Fibroblast of lung (primary cell): ENCODE data around the gene SULT6B1.

Experiments
- CTCF ChIP-seq, 2 donors: IDR thresholded peaks in 1 of 2; conservative IDR thresholded peaks in 1 of 2; 1 replicate in 1 of 2; 2 replicates in 1 of 2; pipeline ENCODE4 v1.5.1; 2011 to 2012; ENCODE audit warnings: low read length in 2 of 2, control low read depth in 1 of 2, inconsistent platforms in 1 of 2, low read depth in 1 of 2, mild to moderate bottlenecking in 1 of 2
- EZH2 ChIP-seq: IDR thresholded peaks from 2 replicates; pipeline ENCODE4 v1.5.1; 2012; ENCODE audit warnings: low read length, control low read depth, mild to moderate bottlenecking; ENCODE audit errors: missing control alignments

DNA sequence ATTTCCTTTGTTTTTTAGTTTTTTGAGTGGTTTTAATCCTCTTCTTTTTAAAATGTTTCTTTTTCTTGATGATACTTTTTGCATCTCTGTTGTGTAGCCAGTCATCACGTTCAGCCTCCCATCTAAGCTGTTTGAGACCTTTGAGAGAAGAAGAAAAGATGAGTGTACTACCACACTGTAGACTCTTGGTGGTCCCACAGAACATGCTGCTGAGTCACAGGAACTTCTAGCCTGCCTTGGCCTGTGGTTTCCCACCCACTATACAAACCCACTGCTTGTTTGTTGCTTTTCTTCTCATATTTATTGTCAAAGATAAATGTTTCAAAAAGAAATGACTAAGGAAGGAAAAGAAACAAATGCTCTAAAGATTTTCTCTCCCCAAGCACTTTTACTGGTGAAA is 13.3 kb upstream of the SULT6B1 start:
- TF ChIP-seq CTCF (conservative IDR thresholded peaks at IDR 0.05 in 1 of 2, IDR thresholded peaks at IDR 0.05 in 1 of 2; ENCODE audit: low read depth in 1 of 2, low read length in 2 of 2) (no peak), EZH2 (no peak)
